ENCODE measurements around the gene LRIF1.

DNA sequence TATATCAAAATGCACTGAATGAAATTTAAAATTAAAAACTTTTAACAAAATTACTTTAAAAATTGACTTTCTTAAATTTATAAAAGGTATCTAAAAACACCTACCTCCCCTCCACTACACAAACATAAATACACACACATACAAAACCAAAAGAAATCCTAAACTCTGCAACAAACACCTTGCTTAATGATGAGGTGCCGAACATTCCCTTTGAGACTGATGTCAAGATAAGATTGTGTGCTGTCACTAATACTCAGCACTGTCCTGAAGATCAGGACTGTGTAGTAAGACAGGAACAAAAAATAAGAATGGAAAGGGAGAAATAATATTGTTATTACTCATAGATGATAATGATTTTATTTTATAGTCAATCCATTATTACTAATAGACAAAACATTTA lies 45.7 kb downstream of the LRIF1 start:
- TF ChIP-seq, protein P1, sequence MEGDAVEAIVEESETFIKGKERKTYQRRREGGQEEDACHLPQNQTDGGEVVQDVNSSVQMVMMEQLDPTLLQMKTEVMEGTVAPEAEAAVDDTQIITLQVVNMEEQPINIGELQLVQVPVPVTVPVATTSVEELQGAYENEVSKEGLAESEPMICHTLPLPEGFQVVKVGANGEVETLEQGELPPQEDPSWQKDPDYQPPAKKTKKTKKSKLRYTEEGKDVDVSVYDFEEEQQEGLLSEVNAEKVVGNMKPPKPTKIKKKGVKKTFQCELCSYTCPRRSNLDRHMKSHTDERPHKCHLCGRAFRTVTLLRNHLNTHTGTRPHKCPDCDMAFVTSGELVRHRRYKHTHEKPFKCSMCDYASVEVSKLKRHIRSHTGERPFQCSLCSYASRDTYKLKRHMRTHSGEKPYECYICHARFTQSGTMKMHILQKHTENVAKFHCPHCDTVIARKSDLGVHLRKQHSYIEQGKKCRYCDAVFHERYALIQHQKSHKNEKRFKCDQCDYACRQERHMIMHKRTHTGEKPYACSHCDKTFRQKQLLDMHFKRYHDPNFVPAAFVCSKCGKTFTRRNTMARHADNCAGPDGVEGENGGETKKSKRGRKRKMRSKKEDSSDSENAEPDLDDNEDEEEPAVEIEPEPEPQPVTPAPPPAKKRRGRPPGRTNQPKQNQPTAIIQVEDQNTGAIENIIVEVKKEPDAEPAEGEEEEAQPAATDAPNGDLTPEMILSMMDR (IDR thresholded peaks at IDR 0.05), result no peak
- TF ChIP-seq POLR2A (IDR thresholded peaks at IDR 0.05), result no peak

All from uterus (tissue), 2 donors.